NCI-H345 treated with DMSO at 0.1 percent for 48 hours (cell line): Measurements from ENCODE around the gene OGDH.

ENCODE experiments used
- DNase-seq: peaks from one replicate; lab custom pipeline; 2025; ENCODE audit not compliant: unreplicated experiment; lab: John Stamatoyannopoulos, UW

OGDH gene

DNA sequence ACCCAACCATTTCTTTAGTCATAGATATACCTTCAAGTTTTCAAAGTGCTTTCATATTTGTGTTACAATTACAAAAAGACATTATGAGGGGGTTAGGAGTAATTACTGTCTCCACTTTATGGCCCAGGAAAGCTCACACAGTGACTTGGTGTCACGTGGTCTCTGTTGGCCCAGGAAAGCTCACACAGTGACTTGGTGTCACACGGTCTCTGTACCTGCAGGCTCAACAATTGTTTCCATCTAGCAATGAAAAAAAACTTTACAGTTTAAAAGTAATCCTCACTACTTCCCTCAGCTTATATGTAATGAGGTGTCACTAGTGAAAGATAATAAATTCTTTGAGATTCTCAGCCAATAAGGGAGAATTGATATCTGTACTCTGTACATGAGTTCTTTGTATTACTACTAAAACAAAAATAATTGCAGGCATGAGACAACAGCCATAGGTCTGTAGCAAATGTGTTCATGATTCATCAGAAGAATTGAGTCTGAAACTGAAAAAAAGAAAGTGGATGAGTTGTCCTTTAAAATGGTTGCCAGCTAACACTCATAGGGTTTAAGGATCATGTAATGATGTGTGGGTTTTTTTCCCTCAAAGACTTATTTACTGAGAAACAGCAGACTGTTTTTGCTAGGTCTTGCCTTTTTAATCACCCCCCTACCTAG is 10.9 kb downstream of the OGDH start:
- DNase-seq, result no peak

DNA sequence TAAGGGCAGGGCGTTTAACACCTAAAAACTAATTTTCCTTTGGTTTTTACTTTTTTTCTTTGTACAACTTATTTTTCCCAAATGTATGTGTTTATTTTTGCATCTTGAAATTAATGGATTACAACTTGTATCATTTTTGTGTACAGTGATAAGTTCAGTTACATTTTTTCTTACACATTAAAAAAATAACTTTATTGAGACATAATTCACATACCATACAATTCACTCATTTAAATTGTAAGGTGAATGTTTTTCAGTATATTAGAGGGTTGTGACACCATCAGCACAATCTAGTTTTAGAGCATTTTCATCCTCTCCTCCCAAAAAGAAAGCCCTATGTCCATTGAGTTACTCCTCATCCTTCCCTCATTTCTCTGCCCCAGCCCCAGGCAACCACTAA is 11.6 kb downstream of the OGDH start:
- no peak for DNase-seq

DNA sequence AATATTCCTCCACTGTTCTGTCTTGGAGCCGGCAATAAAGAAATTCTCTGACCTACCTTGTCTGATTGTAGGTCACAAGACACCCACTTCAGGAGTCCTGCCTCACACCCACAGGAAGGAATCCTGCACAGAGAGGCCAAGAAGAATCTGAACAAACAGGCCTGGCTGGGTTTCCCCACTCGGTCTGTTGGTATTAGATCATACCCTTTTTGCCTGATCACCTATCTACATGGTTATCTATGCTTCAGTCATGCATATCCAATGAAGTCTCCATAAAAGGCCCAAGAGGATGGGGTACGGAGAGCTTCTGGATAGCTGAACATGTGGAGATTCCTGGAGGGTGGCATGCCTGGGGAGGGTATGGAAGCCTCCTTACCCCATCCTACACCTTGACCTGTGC is 12.3 kb downstream of the OGDH start:
- DNase-seq, result no peak

DNA sequence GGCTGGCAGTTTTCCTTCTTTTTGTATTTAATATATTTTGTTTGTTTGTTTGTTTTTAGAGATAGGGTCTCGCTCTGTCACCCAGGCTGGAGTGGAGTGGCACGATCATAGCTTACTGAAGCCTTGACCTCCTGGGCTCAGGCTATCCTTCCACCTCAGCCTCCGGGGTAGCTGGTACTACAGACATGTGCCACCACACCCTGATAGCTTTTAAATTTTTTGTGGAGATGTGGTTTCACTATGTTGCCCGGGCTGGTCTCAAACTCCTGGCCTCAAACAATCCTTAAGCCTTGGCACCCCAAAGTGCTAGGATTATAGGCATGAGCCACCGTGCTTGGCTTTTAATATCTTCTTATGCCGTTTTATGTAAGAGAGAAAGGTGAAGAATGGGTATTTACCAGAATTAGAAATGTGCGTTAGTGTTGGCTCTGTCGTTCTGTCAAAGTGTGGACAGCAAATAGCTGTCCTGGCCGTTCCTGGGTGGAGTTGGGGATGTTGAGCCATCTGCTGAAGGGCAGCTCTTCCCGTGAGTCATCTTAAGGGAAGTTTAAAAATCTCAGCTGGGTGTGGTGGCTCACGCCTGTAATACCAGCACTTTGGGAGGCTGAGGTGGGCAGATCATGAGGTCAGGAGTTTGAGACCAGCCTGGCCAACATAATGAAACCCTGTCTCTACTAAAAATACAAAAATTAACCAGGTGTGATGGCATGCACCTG is 14.8 kb downstream of the OGDH start:
- DNase-seq, result no peak

GRCh38 chr7:44621750-44622103 is 15.3 kb downstream of the OGDH start:
- DNase-seq, result no peak

DNA sequence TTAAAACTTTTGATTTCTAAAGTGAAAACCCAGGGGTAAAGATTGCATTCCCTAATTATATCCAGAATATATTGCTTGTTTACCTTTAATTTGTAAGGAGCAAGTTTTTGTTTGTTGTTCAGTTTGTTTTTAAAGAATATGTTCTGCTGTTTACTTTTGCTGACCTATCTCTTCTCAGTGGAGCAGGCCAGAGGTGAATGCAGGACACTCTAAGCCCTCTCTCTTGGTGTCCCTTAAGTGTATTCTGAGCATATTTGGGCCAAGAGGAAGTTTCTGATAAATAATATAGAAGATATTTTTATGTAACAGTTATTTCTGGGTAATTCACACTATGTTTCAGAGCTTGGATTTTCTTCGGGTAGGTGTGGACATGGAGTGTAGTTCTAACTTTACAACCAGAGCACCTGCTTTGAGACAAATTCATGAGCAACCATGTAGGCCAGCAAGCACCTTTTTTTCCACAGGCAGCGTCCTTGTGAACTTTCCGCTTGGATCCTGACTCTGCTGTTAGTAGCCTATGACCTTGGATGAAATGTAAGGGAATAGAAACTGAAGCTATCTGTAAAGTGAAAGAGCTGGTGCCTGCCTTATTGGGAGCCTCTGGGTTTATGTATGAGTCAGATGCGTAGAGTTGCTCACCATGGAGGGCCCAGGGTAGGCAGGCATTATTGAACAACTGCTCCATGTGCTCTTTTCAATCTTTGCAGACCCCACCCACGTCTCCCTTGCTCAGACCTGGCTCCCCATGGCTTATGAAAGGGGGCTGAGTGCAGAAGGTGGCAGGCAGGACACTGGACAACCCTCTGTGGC is 16.1 kb downstream of the OGDH start:
- no peak for DNase-seq

DNA sequence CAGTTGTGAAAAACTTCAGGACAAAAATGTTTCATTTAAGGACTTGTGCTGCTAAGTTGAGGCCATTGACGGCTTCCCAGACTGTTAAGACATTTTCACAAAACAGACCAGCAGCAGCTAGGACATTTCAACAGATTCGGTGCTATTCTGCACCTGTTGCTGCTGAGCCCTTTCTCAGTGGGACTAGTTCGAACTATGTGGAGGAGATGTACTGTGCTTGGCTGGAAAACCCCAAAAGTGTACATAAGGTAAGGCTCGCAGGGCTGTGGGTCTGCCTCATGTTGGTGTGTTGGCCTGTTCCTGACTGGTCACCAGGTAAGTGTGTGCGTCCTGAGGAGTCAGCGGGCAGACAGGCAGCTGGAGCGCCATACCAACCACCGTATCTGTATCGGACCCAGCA is 17.9 kb downstream of the OGDH start:
- DNase-seq, result no peak

- DNase-seq, result no peak
Measured at GRCh38 chr7:44625526-44626471, 19.4 kb downstream of the OGDH start.

DNA sequence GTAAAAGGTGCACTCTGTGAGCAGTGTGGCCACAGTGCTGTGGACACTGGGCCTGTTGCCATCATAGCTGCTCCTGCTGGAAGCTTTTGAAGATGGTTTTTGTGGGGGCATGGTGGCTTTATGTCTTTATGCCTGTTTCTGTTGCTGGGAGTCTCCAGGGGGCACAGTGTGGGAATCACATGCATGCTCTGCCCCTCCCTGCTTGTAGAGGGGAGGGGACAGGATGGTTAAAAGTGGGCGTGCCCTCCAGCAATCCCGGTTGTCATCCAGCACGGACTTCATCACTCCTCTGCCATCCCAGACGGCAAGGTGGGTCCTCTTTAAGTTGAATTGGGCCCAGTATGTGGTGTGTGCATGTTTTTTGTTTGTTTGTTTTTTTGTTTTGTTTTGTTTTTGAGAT is 20.2 kb downstream of the OGDH start:
- no peak for DNase-seq

DNA sequence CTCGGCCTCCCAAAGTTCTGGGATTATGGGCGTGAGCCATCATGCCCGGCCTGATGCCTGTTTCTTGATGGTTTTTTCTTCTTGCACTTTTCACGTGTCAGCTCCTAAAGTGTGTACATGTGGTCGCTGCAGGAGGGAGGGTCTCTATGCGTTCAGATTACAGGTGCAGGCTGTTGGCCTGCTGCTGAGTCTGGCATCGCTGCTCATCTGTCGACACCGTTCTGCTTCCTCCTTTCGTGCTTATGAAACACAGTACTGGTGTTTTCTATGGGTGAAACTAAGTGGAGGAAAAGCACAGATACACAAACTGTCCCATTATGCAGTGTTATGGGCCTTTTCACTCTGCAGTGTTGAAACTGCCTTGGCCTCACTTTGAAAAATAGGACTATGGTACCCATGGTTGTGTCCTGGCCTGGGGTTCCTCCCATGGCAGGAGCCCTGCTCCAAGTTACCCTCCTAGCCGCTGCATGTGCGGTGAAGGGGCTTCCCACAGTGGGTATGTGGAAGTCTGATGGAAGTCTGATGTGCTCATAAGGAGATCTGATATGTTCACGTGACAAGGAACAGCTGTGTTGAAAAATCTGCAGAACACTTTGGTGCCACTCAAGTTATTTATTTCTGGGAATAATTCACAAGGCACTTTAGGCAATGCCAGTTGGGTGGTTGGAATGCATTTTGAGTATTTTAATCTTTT is 23.5 kb downstream of the OGDH start:
- no peak for DNase-seq

DNA sequence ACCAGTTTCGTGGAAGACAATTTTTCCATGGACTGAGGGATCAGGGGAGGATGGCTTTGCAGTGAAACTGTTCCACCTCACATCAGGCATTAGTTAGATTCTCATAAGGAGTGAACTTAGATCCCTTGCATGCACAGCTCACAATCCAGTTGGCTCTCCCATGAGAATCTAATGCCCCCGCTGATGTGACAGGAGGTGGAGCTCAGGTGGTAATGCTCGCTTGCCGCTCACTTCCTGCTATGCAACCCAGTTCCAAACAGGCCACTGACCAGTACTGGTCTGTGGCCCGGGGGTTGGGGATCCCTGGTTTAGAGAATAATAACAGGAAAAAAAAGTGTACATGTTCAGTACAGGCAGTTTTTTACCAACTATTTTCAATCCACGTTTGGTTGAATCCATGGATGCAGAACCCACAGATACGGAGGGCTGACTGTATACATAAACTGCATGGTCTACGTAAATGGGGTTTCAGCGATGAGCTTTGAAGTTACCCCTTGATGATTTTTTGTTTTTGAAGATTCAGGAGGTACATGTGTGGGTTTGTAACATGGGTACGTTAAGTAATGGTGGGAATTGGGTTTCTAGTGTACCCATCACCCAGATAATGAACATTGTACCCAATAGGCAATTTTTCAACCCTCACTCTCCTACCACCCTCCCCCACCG is 24.5 kb downstream of the OGDH start:
- no peak for DNase-seq

- no peak for DNase-seq
Measured at GRCh38 chr7:44631458-44632115, 25.2 kb downstream of the OGDH start.

DNA sequence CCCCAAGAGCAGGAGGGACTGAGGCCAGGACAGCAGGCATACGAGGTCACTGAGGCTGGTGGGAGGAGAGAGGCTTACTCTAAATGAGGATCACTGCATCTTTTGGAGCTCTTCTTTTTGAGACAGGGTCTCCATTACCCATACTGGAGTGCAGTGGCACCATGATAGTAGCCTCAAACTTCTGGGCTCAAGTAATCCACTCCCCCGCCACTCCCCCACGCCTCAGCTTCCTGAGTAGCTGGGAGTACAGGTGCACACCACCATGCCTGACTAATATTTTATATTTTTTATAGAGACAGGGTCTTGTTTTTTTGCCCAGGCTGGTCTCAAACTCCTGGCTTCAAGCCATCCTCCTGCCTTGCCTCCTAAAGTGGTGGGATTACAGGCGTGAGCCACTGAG is 25.8 kb downstream of the OGDH start:
- no peak for DNase-seq

DNA sequence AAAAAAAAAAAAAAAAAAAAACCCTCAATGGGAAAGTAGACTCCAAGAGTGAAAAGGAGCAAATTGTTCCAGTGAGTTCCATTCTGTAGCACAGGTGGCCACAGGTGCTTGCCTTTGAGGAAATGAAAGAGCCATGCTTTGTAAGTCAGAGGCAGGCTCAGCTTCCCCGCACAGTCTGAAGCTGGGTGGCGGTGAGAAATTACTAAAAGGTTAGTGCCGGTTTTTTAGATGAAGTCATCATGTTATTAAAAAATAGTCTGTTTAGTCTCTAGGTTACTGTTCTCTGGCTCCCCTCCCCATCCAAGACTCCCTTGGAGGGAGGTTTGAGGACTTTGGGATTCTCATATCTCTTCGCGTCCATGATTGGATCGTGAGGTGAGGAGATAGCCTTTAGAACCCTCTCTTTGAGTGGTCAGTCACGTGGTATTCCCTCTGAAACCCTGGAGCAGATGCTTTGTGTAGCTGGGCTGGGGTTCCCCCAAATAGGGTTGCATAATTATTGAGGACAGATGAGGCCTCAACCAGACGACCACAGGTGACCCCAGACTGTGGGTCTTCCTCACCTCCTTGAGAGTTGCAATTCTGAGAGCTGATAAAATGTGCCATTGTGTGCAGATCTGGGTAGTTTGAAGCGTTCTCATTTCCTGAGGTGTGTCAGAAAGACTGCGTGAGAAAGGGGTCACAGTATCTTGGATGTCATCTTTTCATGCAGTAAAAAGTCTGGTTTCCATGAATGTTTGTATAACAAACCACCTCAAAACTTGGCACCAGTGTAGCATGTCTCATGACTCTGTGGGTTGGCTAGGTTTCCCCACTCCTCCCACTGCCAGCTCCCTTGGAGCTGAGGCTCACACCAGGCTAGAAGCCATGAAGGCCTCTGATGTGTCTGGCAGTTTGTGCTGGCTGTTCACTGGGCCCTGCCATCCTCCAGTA is 27.1 kb downstream of the OGDH start:
- DNase-seq, result no peak

DNA sequence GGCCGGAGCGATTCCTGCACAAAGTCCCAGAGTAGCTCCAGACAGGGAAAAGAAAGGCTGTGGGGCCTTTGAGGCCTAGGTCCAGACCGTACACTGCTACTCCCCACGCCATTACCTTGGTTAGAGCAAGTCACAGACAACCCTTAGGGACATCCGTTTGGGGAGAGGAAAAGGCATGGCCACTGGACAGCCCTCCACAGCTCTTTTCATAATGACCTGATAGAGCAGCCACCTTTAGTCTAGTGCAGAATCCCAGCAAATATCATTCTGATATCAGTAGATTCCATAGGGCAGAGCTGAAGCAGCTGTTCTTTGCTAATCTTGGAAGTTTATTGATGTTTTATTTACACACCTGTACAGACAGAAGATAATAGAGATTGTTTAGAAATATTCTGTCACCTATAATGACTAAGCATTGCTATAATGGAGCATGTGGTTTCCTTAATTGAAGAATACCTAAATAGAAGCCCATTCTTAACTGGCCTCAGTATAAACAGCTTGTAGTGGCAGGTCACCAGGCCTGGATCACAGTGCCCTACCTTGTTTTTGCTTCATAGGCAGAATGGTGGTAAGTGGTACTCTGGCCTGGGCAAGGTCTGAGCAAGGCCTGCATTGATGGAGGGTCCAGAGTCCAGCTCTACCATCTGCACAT is 27.9 kb downstream of the OGDH start:
- DNase-seq, result no peak

- DNase-seq, result no peak
Measured at GRCh38 chr7:44634839-44635591, 28.6 kb downstream of the OGDH start.

DNA sequence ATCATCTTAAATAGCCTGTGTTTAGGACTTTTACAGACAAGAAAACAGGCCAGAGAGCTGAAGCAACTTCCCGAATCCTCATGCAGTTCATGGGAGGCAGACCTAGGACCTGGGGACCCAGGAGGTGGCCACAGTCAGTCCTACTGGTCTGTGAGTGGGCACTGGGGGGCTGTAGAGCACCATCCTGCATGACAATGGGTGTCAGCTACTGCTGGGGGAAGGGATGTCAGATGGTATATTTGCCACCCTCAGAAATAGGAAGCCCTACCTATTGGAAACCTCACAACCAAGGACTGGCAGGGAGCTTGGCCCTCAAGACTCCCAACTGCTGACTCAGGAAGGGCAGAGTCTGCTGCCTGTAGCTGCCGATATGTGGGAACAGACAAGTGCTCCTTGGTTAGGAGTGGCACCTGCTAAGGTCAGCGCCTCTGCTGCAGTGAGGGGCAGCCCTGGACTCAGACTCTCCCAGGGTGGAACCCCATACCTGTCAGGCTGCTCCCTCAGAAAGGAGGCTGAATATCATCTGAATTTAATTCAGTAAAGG is 29.7 kb downstream of the OGDH start:
- DNase-seq, result no peak
